Aorta (tissue), 5 donors: Measurements from ENCODE around the gene NCKAP5. TPM values are rescaled to one million over a fixed set of nuclear protein-coding genes. Genes with fewer than 3 reads are reported as not detected.

Source experiments
- ATAC-seq: fragments of 200-7000 bp; cut with Tn5 transposase; one replicate; pipeline ENCODE4 v1.9.1; 2022; ENCODE audit warnings: moderate library complexity; ENCODE audit not compliant: low FRiP score
- DNase-seq, 2 donors: peaks; one replicate each; pipeline ENCODE4 v3.0.0-alpha.2; 2020
- H3K27ac ChIP-seq, 2 donors: one replicate each; pipeline ENCODE4 v1.5.1; 2013; ENCODE audit warnings: low read length in 2 of 2, mild to moderate bottlenecking in 2 of 2, moderate library complexity in 2 of 2, control low read depth in 1 of 2, inconsistent platforms in 1 of 2, low read depth in 1 of 2
- H3K27me3 ChIP-seq, 2 donors: one replicate each; pipeline ENCODE4 v1.6.1; 2013; ENCODE audit warnings: control low read depth in 1 of 2, low read length in 1 of 2, mild to moderate bottlenecking in 1 of 2, moderate library complexity in 1 of 2; ENCODE audit not compliant: insufficient read depth in 2 of 2, control insufficient read depth in 1 of 2
- H3K36me3 ChIP-seq, 2 donors: one replicate each; pipeline ENCODE4 v1.6.1; 2013; ENCODE audit warnings: control low read depth in 1 of 2, low read length in 1 of 2, mild to moderate bottlenecking in 1 of 2; ENCODE audit not compliant: insufficient read depth in 2 of 2, control insufficient read depth in 1 of 2
- H3K4me1 ChIP-seq, 2 donors: one replicate each; pipeline ENCODE4 v1.6.1; 2013; ENCODE audit warnings: low read length in 2 of 2, control low read depth in 1 of 2, mild to moderate bottlenecking in 1 of 2, moderate library complexity in 1 of 2; ENCODE audit not compliant: insufficient read depth in 2 of 2, control insufficient read depth in 1 of 2
- H3K4me3 ChIP-seq, 2 donors: one replicate each; pipeline ENCODE4 v1.5.1; 2013; ENCODE audit warnings: low read length in 2 of 2, control low read depth in 1 of 2, mild to moderate bottlenecking in 1 of 2
- H3K9me3 ChIP-seq: one replicate; pipeline ENCODE4 v1.6.1; 2013; ENCODE audit warnings: mild to moderate bottlenecking, low read length; ENCODE audit not compliant: control insufficient read depth
- WGBS, 2 donors: extraction: QIAGEN DNeasy Blood & Tissue Kit; methylation state at CpG; one replicate each; pipeline ENCODE4 v1.1.7; 2013; 5-methylcytosine and 5-hydroxymethylcytosine counted together
- intact Hi-C, 2 donors: fragments of 100-400 bp; cut with DNase I; formaldehyde crosslinking; loops; one replicate each; pipeline versions ENCODE4 v1.14.2 to v1.15.0; 2022
- polyA plus RNA-seq, 2 donors: library from polyadenylated mRNA; stranded (reverse); fragments of 200-250 nt; gene quantifications; one replicate each; pipeline ENCODE4 v1.2.3, GENCODE V29; 2013
- total RNA-seq, 2 donors: library from RNA; stranded (reverse); fragmentation: NEBNext Ultra II Directional; extraction: Animal tissue kit (Norgen Biotek cat#: 25700); gene quantifications; one replicate each; pipeline ENCODE4 v1.2.1, GENCODE V29; 2021
- donor health status: healthy with polysubstance abuse.
- donor health status: Bipolar disorder and iron deficiency.
- donor health status: DM: no; HTN: no; CAD: no.
- donor health status: DM: no; HTN: no; CAD: no.
- donor health status: DM: yes; HTN: yes; CAD: no.

NCKAP5 gene
- total and polyA plus RNA-seq, 4 donors = 0.75 to 7.5 (median 2.4) TPM; not detected in 1

- Histone ChIP-seq H3K36me3 (no peaks in the 10 kb centered on the region), H3K9me3 (no peaks in the 10 kb centered on the region), H3K4me3 (no peak overlapping the region), H3K27me3 (no peaks in the 10 kb centered on the region), H3K27ac (no peak overlapping the region), H3K4me1 (no peaks in the 10 kb centered on the region)
- DNase-seq (no peak), ATAC-seq (no peak)
- intact Hi-C loops = no loop called here
- WGBS, 2 donors = 74 to 79% methylated on average over 2 of the region's 2 CpGs
Measured at GRCh38 chr2:133104871-133105270, 463.4 kb downstream of the NCKAP5 start.

GRCh38 chr2:133098787-133099186 is 469.5 kb downstream of the NCKAP5 start:
- no peak for DNase-seq
- intact Hi-C loops = no loop called here
- Histone ChIP-seq H3K4me3 (no peak overlapping the region), H3K4me1 (no peaks in the 10 kb centered on the region), H3K9me3 (no peaks in the 10 kb centered on the region), H3K27me3 (no peaks in the 10 kb centered on the region), H3K27ac (no peak overlapping the region), H3K36me3 (no peaks in the 10 kb centered on the region)
- 42 to 53% methylated on average over 1 of the region's 1 CpG for whole genome bisulfite sequencing, 2 donors
- ATAC-seq = no peak

GRCh38 chr2:133097666-133098065 is 470.6 kb downstream of the NCKAP5 start:
- no peaks in the 10 kb centered on the region for H3K36me3 ChIP-seq
- H3K9me3 ChIP-seq = no peaks in the 10 kb centered on the region
- 71 to 82% methylated on average over 3 of the region's 3 CpGs for WGBS, 2 donors
- no peaks in the 10 kb centered on the region for H3K27me3 ChIP-seq
- H3K27ac ChIP-seq = no peak overlapping the region
- ATAC-seq (no peak), DNase-seq (no peak)
- H3K4me1 ChIP-seq = no peaks in the 10 kb centered on the region
- intact Hi-C loops = no loop called here
- H3K4me3 ChIP-seq = no peak overlapping the region

GRCh38 chr2:133092571-133092970 is 475.7 kb downstream of the NCKAP5 start:
- ATAC-seq (no peak), DNase-seq (no peak)
- Histone ChIP-seq H3K4me3 (no peak overlapping the region), H3K9me3 (peaks cover 3% of the 10 kb centered on the region), H3K36me3 (no peaks in the 10 kb centered on the region), H3K27ac (no peak overlapping the region), H3K4me1 (no peaks in the 10 kb centered on the region), H3K27me3 (no peaks in the 10 kb centered on the region)
- WGBS, 2 donors = 63 to 65% methylated on average over 3 of the region's 3 CpGs
- intact Hi-C loops = no loop called here

GRCh38 chr2:133090358-133090757 is 477.9 kb downstream of the NCKAP5 start:
- intact Hi-C loops = no loop called here
- no peak for DNase-seq
- 78 to 83% methylated on average over 2 of the region's 2 CpGs for WGBS, 2 donors

GRCh38 chr2:133086176-133086575 is 482.1 kb downstream of the NCKAP5 start:
- ATAC-seq (no peak), DNase-seq (no peak)
- no peaks in the 10 kb centered on the region for H3K36me3 ChIP-seq
- H3K9me3 ChIP-seq = no peaks in the 10 kb centered on the region
- H3K27ac ChIP-seq = no peak overlapping the region
- H3K27me3 ChIP-seq = no peaks in the 10 kb centered on the region
- no peak overlapping the region for H3K4me3 ChIP-seq
- intact Hi-C loops = no loop called here
- no peaks in the 10 kb centered on the region for H3K4me1 ChIP-seq
- WGBS, 2 donors = 86 to 90% methylated on average over 6 of the region's 6 CpGs

More at GRCh38 chr2:133090358-133090757, 477.9 kb downstream of the NCKAP5 start:
- Histone ChIP-seq H3K4me1 (no peaks in the 10 kb centered on the region), H3K27ac (no peak overlapping the region), H3K9me3 (peaks cover 3% of the 10 kb centered on the region), H3K36me3 (no peaks in the 10 kb centered on the region), H3K4me3 (no peak overlapping the region), H3K27me3 (no peaks in the 10 kb centered on the region)
- ATAC-seq = no peak

GRCh38 chr2:133085646-133086045 is 482.6 kb downstream of the NCKAP5 start:
- Histone ChIP-seq H3K4me1 (no peaks in the 10 kb centered on the region), H3K27me3 (no peaks in the 10 kb centered on the region), H3K4me3 (no peak overlapping the region), H3K9me3 (no peaks in the 10 kb centered on the region), H3K36me3 (no peaks in the 10 kb centered on the region), H3K27ac (no peak overlapping the region)
- WGBS, 2 donors = 70 to 90% methylated on average over 2 of the region's 2 CpGs
- DNase-seq = no peak
- ATAC-seq = no peak
- intact Hi-C loops = no loop called here

GRCh38 chr2:133082034-133082433 is 486.2 kb downstream of the NCKAP5 start:
- Histone ChIP-seq H3K27ac (no peak overlapping the region), H3K4me3 (no peak overlapping the region), H3K4me1 (no peaks in the 10 kb centered on the region), H3K9me3 (no peaks in the 10 kb centered on the region), H3K36me3 (no peaks in the 10 kb centered on the region), H3K27me3 (no peaks in the 10 kb centered on the region)
- DNase-seq (no peak), ATAC-seq (no peak)
- intact Hi-C loops = no loop called here
- 73 to 86% methylated on average over 1 of the region's 1 CpG for WGBS, 2 donors

GRCh38 chr2:133080822-133081221 is 487.4 kb downstream of the NCKAP5 start:
- Histone ChIP-seq H3K27ac (no peak overlapping the region), H3K9me3 (no peaks in the 10 kb centered on the region), H3K4me3 (no peak overlapping the region), H3K36me3 (no peaks in the 10 kb centered on the region), H3K4me1 (no peaks in the 10 kb centered on the region), H3K27me3 (no peaks in the 10 kb centered on the region)
- ATAC-seq (no peak), DNase-seq (no peak)
- intact Hi-C loops = no loop called here
- 89 to 94% methylated on average over 2 of the region's 2 CpGs for WGBS, 2 donors
